IMR-90 (cell line): Measurements from ENCODE around the gene ZNF300. TPM values are rescaled to one million over a fixed set of nuclear protein-coding genes. Genes with fewer than 3 reads are reported as not detected.
A peak's percentile ranks its signal among the peaks of the same experiment; 100 is the strongest.

Experiments used
- ATAC-seq: fragments of 200-7000 bp; cut with Tn5 transposase; 2 replicates; pipeline ENCODE4 v1.9.1; 2020; ENCODE audit warnings: low read depth, mild to moderate bottlenecking, moderate library complexity
- BruUV-seq: library from RNA; stranded (reverse); fragments of 400-500 nt; replicated peaks from 2 replicates; lab custom pipeline; 2021; lab: Mats Ljungman, UMichigan
- CTCF ChIA-PET: fragments of 300-600 bp; formaldehyde crosslinking; extraction: SDS; loops from one replicate; lab custom pipeline; 2021; ENCODE audit warnings: antibody characterized with exemption; lab: Yijun Ruan, JAX
- POLR2A ChIA-PET: fragments of 300-600 bp; sonication (Branson Sonifier 250); formaldehyde crosslinking; loops from one replicate; lab custom pipeline; 2022; ENCODE audit warnings: antibody characterized with exemption; ENCODE audit not compliant: unreplicated experiment; lab: Charles Lee
- DNase-seq: peaks from one replicate; pipeline ENCODE4 v3.0.0; 2013
- H2AFZ ChIP-seq: replicated peaks from 2 replicates; pipeline ENCODE3; 2013; ENCODE audit warnings: low read length, mild to moderate bottlenecking; ENCODE audit not compliant: poor library complexity
- H2AK5ac ChIP-seq: 2 replicates; pipeline ENCODE4 v1.6.1; 2013; ENCODE audit warnings: low read depth, low read length, inconsistent platforms
- H2AK9ac ChIP-seq: replicated peaks from 2 replicates; pipeline ENCODE3; 2013; ENCODE audit warnings: mild to moderate bottlenecking, low read depth, low read length, moderate library complexity; ENCODE audit not compliant: poor library complexity
- H2BK120ac ChIP-seq: 2 replicates; pipeline ENCODE4 v1.6.1; 2013; ENCODE audit warnings: low read depth, low read length, inconsistent platforms
- H2BK15ac ChIP-seq: 3 replicates; pipeline ENCODE4 v1.6.1; 2013; ENCODE audit warnings: low read depth, low read length, inconsistent platforms
- H2BK20ac ChIP-seq: 2 replicates; pipeline ENCODE4 v1.6.1; 2013; ENCODE audit warnings: low read depth, mild to moderate bottlenecking, inconsistent platforms, low read length, moderate library complexity
- H2BK5ac ChIP-seq: 2 replicates; pipeline ENCODE4 v1.6.1; 2013; ENCODE audit warnings: mild to moderate bottlenecking, low read depth, low read length, inconsistent platforms; ENCODE audit not compliant: poor library complexity, severe bottlenecking
- H3K14ac ChIP-seq: replicated peaks from 2 replicates; pipeline ENCODE4 v1.6.1; 2013; ENCODE audit warnings: low read depth, low read length, inconsistent platforms
- H3K18ac ChIP-seq: 2 replicates; pipeline ENCODE4 v1.6.1; 2013; ENCODE audit warnings: low read depth, low read length, control low read depth
- H3K23ac ChIP-seq: 2 replicates; pipeline ENCODE4 v1.6.1; 2013; ENCODE audit warnings: low read depth, low read length, inconsistent platforms
- H3K27ac ChIP-seq: 2 replicates; pipeline ENCODE4 v1.5.1; 2013; ENCODE audit warnings: mild to moderate bottlenecking, control low read depth, low read length; ENCODE audit not compliant: insufficient read depth
- H3K27me3 ChIP-seq: 2 replicates; pipeline ENCODE4 v1.6.1; 2013; ENCODE audit warnings: low read length; ENCODE audit not compliant: control insufficient read depth, insufficient read depth
- H3K36me3 ChIP-seq: 2 replicates; pipeline ENCODE4 v1.6.1; 2013; ENCODE audit warnings: low read length, mixed read lengths; ENCODE audit not compliant: control insufficient read depth, insufficient read depth
- H3K4ac ChIP-seq: 2 replicates; pipeline ENCODE4 v1.6.1; 2013; ENCODE audit warnings: low read depth, low read length, inconsistent platforms
- H3K4me1 ChIP-seq: 2 replicates; pipeline ENCODE4 v1.6.1; 2013; ENCODE audit warnings: low read length, mixed read lengths; ENCODE audit not compliant: control insufficient read depth, insufficient read depth
- H3K4me2 ChIP-seq: 2 replicates; pipeline ENCODE4 v1.6.1; 2013; ENCODE audit warnings: low read depth, mild to moderate bottlenecking, control low read depth, low read length, moderate library complexity
- H3K4me3 ChIP-seq: 2 replicates; pipeline ENCODE4 v1.5.1; 2013; ENCODE audit warnings: low read depth, mild to moderate bottlenecking, control low read depth, low read length, moderate library complexity; ENCODE audit not compliant: insufficient read depth
- H3K56ac ChIP-seq: 2 replicates; pipeline ENCODE4 v1.6.1; 2013; ENCODE audit warnings: low read length, inconsistent platforms; ENCODE audit not compliant: insufficient read depth; ENCODE audit errors: extremely low read depth
- H3K79me1 ChIP-seq, 2 experiments: 2 replicates each; pipeline ENCODE4 v1.6.1; 2013; ENCODE audit warnings: low read length in 2 of 2, inconsistent platforms in 1 of 2, low read depth in 1 of 2
- H3K9ac ChIP-seq: 2 replicates; pipeline ENCODE4 v1.6.1; 2013; ENCODE audit warnings: low read depth, low read length, control low read depth
- H3K9me1 ChIP-seq: 2 replicates; pipeline ENCODE4 v1.6.1; 2013; ENCODE audit warnings: low read length, inconsistent platforms; ENCODE audit not compliant: insufficient read depth
- H3K9me3 ChIP-seq: 2 replicates; pipeline ENCODE4 v1.6.1; 2013; ENCODE audit warnings: low read length; ENCODE audit not compliant: control insufficient read depth, insufficient read depth
- H4K20me1 ChIP-seq: 2 replicates; pipeline ENCODE4 v1.6.1; 2013; ENCODE audit warnings: low read length, inconsistent platforms; ENCODE audit not compliant: insufficient read depth
- H4K5ac ChIP-seq: 2 replicates; pipeline ENCODE4 v1.6.1; 2013; ENCODE audit warnings: mild to moderate bottlenecking, low read depth, low read length, control low read depth
- H4K8ac ChIP-seq, 2 experiments: 2 replicates each; pipeline ENCODE4 v1.6.1; 2013; ENCODE audit warnings: low read depth in 2 of 2, low read length in 2 of 2, control low read depth in 1 of 2, inconsistent platforms in 1 of 2
- H4K91ac ChIP-seq: 2 replicates; pipeline ENCODE4 v1.6.1; 2013; ENCODE audit warnings: low read depth, low read length, inconsistent platforms; ENCODE audit not compliant: insufficient read depth
- BHLHE40 ChIP-seq: fragments of 150-350 bp; IDR thresholded peaks from 2 replicates; pipeline ENCODE4 v1.6.1; 2016; ENCODE audit warnings: mild to moderate bottlenecking, low read depth, low read length
- CHD1 ChIP-seq: IDR thresholded peaks from 2 replicates; pipeline ENCODE4 v1.6.1; 2012; ENCODE audit warnings: low read depth, low read length, improper control_type of control experiment
- MXI1 ChIP-seq: IDR thresholded peaks from 2 replicates; pipeline ENCODE4 v1.6.1; 2012; ENCODE audit warnings: low read depth, mild to moderate bottlenecking, low read length, moderate library complexity, borderline replicate concordance
- RAD21 ChIP-seq: IDR thresholded peaks from 2 replicates; pipeline ENCODE4 v1.6.1; 2012; ENCODE audit warnings: low read length, improper control_type of control experiment
- RCOR1 ChIP-seq: IDR thresholded peaks from 2 replicates; pipeline ENCODE4 v1.6.1; 2012; ENCODE audit warnings: mild to moderate bottlenecking, low read length, improper control_type of control experiment; ENCODE audit not compliant: insufficient replicate concordance
- SMC3 ChIP-seq: fragments of 150-350 bp; IDR thresholded peaks from 2 replicates; pipeline ENCODE4 v1.6.1; 2016; ENCODE audit warnings: low read depth, mild to moderate bottlenecking, antibody characterized with exemption, low read length, moderate library complexity
- WGBS, 2 experiments: methylation state at CpG; one replicate each; pipeline versions ENCODE4 v1.1.5 to v1.1.7; 2013; ENCODE audit warnings: missing lambda C conversion rate in 2 of 2; ENCODE audit not compliant: insufficient read length in 1 of 2; ENCODE audit errors: extremely low coverage in 2 of 2; 5-methylcytosine and 5-hydroxymethylcytosine counted together
- dilution Hi-C: fragments of 300-500 bp; cut with HindIII; formaldehyde crosslinking; loops from one replicate; pipeline ENCODE4 v1.14.3; 2018; ENCODE audit warnings: low sequenced_read_pairs; ENCODE audit not compliant: unreplicated experiment
- in situ Hi-C: fragments of 300-500 bp; cut with MboI; formaldehyde crosslinking; loops from 3 replicates; pipeline ENCODE4 v1.14.3; 2019; ENCODE audit warnings: low sequenced_read_pairs, inconsistent platforms, mixed read lengths
- intact Hi-C: fragments of 100-400 bp; cut with micrococcal nuclease; formaldehyde crosslinking; loops from 2 replicates; pipeline ENCODE4 v1.10.0; 2022
- polyA plus RNA-seq, 3 experiments: library from polyadenylated mRNA; depleted of rRNA; stranded (reverse); fragments of >200 nt; gene quantifications; 2 replicates each; pipeline ENCODE4 v1.2.3, GENCODE V29; 2012; ENCODE audit warnings: low replicate concordance in 1 of 3
- total RNA-seq: library from RNA; depleted of rRNA; stranded (reverse); fragments of >200 nt; gene quantifications from 2 replicates; pipeline ENCODE4 v1.2.3, GENCODE V29; 2012
- TF ChIP-seq, protein P1 (sequence below): fragments of 150-350 bp; IDR thresholded peaks from 2 replicates; pipeline ENCODE4 v1.6.1; 2017; ENCODE audit warnings: mild to moderate bottlenecking, antibody characterized with exemption, low read length, low read depth
- TF ChIP-seq, protein P2 (sequence below): fragments of 150-350 bp; IDR thresholded peaks from 2 replicates; pipeline ENCODE4 v1.6.1; 2016; ENCODE audit warnings: low read depth, mild to moderate bottlenecking, low read length, moderate library complexity, borderline replicate concordance

Gene ZNF300
- total and polyA plus RNA-seq, 2 of the 4 experiments (the other 2 are of a cell fraction): 5.2 to 6.1 TPM

DNA sequence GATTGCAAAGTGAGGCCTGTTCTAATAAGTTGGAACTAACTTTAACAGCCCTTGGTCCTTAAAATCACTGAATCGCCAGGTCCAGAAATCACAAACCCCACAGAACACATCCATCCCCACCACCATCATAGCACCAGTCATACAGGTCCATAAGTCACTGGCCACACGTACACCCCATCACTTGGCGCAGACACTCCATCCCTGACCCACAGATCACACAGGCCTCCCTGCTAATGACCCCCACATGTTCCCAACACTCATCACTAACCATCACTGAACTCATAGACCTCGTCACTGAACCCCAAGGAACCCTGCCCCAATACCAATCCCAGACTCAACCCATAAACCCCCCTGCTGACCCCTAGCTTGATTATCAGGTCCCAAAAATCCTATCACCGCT, 41.2 kb upstream of the ZNF300 start:
- Histone ChIP-seq H2AFZ (peak overlapping the region; percentile 87), H3K79me1 (no peaks in the 10 kb centered on the region), H3K4me3 (peak overlapping the region; percentile 46), H4K5ac (no peak overlapping the region), H2BK15ac (no peak overlapping the region), H3K4ac (no peak overlapping the region; the same call in 1 of the 2 replicates), H2BK5ac (no peak overlapping the region), H4K91ac (no peak overlapping the region), H3K9me1 (no peaks in the 10 kb centered on the region), H3K36me3 (no peaks in the 10 kb centered on the region), H4K20me1 (no peaks in the 10 kb centered on the region), H2BK20ac (no peak overlapping the region), H4K8ac (peak overlapping the region; percentile 35 to 88; a peak in 2 of 4 replicates), H3K23ac (no peak overlapping the region; the same call in 1 of the 2 replicates), H3K27me3 (no peaks in the 10 kb centered on the region), H3K4me1 (no peaks in the 10 kb centered on the region), H3K14ac (no peak overlapping the region), H3K9ac (no peak overlapping the region), H3K4me2 (0 out of 2 replicates have a peak overlapping the region, but pooled peaks have one; percentile 13), H2BK120ac (no peak overlapping the region), H3K27ac (0 out of 2 replicates have a peak overlapping the region, but pooled peaks have one; percentile 51), H3K56ac (no peak overlapping the region), H3K18ac (no peak overlapping the region), H2AK9ac (no peak overlapping the region), H3K9me3 (peaks cover 33% of the 10 kb centered on the region), H2AK5ac (no peak overlapping the region)
- dilution Hi-C loops (no loop called here), in situ Hi-C loops (no loop called here), intact Hi-C loops (no loop called here)
- no peak for ATAC-seq
- CTCF ChIA-PET: no interaction called here
- no peak for DNase-seq
- TF ChIP-seq, protein P1, sequence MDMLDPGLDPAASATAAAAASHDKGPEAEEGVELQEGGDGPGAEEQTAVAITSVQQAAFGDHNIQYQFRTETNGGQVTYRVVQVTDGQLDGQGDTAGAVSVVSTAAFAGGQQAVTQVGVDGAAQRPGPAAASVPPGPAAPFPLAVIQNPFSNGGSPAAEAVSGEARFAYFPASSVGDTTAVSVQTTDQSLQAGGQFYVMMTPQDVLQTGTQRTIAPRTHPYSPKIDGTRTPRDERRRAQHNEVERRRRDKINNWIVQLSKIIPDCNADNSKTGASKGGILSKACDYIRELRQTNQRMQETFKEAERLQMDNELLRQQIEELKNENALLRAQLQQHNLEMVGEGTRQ: no peak
- TF ChIP-seq CHD1: no peak
- TF ChIP-seq, protein P2, sequence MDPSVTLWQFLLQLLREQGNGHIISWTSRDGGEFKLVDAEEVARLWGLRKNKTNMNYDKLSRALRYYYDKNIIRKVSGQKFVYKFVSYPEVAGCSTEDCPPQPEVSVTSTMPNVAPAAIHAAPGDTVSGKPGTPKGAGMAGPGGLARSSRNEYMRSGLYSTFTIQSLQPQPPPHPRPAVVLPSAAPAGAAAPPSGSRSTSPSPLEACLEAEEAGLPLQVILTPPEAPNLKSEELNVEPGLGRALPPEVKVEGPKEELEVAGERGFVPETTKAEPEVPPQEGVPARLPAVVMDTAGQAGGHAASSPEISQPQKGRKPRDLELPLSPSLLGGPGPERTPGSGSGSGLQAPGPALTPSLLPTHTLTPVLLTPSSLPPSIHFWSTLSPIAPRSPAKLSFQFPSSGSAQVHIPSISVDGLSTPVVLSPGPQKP: no peak
- no peak for TF ChIP-seq MXI1
- TF ChIP-seq RAD21: no peak
- no peak for TF ChIP-seq SMC3
- TF ChIP-seq RCOR1: no peak
- TF ChIP-seq BHLHE40: no peak
- POLR2A ChIA-PET: no interaction called here
- WGBS, 2 experiments: 41% methylated on average over 3 of the region's 5 CpGs; no CpG with 5 or more reads in 1 of the 2 experiments
- no TSS peak for BruUV-seq
